OCI-LY7 (cell line): ENCODE results near the gene CFAP157. TPM values are rescaled to one million over a fixed set of nuclear protein-coding genes. Genes with fewer than 3 reads are reported as not detected.
"Not testable (repeated sequence)": the region's sequence is repeated elsewhere in the genome, so short reads cannot be mapped to it uniquely, and the experiment has no call there.

Experiments
- BruUV-seq: library from RNA; stranded (reverse); fragments of 400-500 nt; replicated peaks from 2 replicates; lab custom pipeline; 2021; lab: Mats Ljungman, UMichigan
- CTCF ChIA-PET: fragments of 300-600 bp; sonication (Branson Sonifier 250); formaldehyde crosslinking; loops from one replicate; lab custom pipeline; 2022; ENCODE audit warnings: antibody characterized with exemption; ENCODE audit not compliant: unreplicated experiment; lab: Charles Lee
- POLR2A ChIA-PET: fragments of 300-600 bp; sonication (Branson Sonifier 250); formaldehyde crosslinking; loops from one replicate; lab custom pipeline; 2022; ENCODE audit warnings: antibody characterized with exemption; lab: Charles Lee
- DNase-seq: peaks from one replicate; pipeline ENCODE4 v3.0.0-alpha.2; 2015; ENCODE audit warnings: low spot score
- H2AFZ ChIP-seq: fragments of 200-600 bp; sonication (generic), shearing (Covaris generic); 2 replicates; pipeline ENCODE4 v1.6.1; 2014; ENCODE audit warnings: mild to moderate bottlenecking, antibody characterized with exemption, low read length, moderate library complexity
- H3K27ac ChIP-seq: fragments of 200-600 bp; sonication (generic); 2 replicates; pipeline ENCODE4 v1.5.1; 2014; ENCODE audit warnings: mixed run types, low read depth, mild to moderate bottlenecking, moderate library complexity, low read length, inconsistent platforms; ENCODE audit not compliant: poor library complexity, severe bottlenecking
- H3K36me3 ChIP-seq: fragments of 200-600 bp; sonication (generic); 2 replicates; pipeline ENCODE4 v1.6.1; 2014; ENCODE audit warnings: mild to moderate bottlenecking, antibody characterized with exemption, low read length, moderate library complexity, mixed read lengths; ENCODE audit not compliant: insufficient read depth
- H3K4me1 ChIP-seq: fragments of 200-600 bp; sonication (generic); 2 replicates; pipeline ENCODE4 v1.5.1; 2014; ENCODE audit warnings: mild to moderate bottlenecking, low read length; ENCODE audit not compliant: insufficient read depth, poor library complexity, severe bottlenecking
- H3K4me2 ChIP-seq: fragments of 200-600 bp; sonication (generic); 2 replicates; pipeline ENCODE4 v1.6.1; 2014; ENCODE audit warnings: mild to moderate bottlenecking, low read length
- H3K4me3 ChIP-seq: fragments of 200-600 bp; sonication (generic); 2 replicates; pipeline ENCODE4 v1.5.1; 2014; ENCODE audit warnings: mild to moderate bottlenecking, low read depth, low read length; ENCODE audit not compliant: poor library complexity, severe bottlenecking
- H3K79me2 ChIP-seq: fragments of 200-600 bp; sonication (generic); 2 replicates; pipeline ENCODE4 v1.6.1; 2016; ENCODE audit warnings: low read depth, mild to moderate bottlenecking, low read length, moderate library complexity, mixed read lengths; ENCODE audit not compliant: insufficient read depth
- H3K9me2 ChIP-seq: fragments of 200-600 bp; sonication (generic); 2 replicates; pipeline ENCODE4 v1.6.1; 2016; ENCODE audit warnings: mild to moderate bottlenecking, low read length, mixed read lengths; ENCODE audit not compliant: insufficient read depth
- H3K9me3 ChIP-seq: fragments of 200-600 bp; sonication (generic); 2 replicates; pipeline ENCODE4 v1.6.1; 2014; ENCODE audit warnings: mild to moderate bottlenecking, mixed run types, low read length, mixed read lengths
- H4K20me1 ChIP-seq: fragments of 200-600 bp; sonication (generic); 2 replicates; pipeline ENCODE4 v1.6.1; 2014; ENCODE audit warnings: mild to moderate bottlenecking, antibody characterized with exemption, low read length, moderate library complexity, mixed read lengths; ENCODE audit not compliant: insufficient read depth
- EZH2phosphoT487 ChIP-seq: fragments of 200-600 bp; sonication (generic); IDR thresholded peaks from 2 replicates; pipeline ENCODE4 v1.6.1; 2018; ENCODE audit warnings: low read depth, borderline replicate concordance, mild to moderate bottlenecking, mixed run types, antibody characterized with exemption, low read length, moderate library complexity, mixed read lengths
- intact Hi-C: fragments of 100-400 bp; cut with micrococcal nuclease; formaldehyde crosslinking; loops from one replicate; pipeline ENCODE4 v1.10.0; 2022; ENCODE audit not compliant: unreplicated experiment
- total RNA-seq, 2 experiments: library from RNA; depleted of rRNA in 1 of 2; stranded (reverse); fragments of >200 nt in 1 of 2; shearing (Covaris generic) in 1 of 2; gene quantifications; 2 replicates each; pipeline ENCODE4 v1.2.3, GENCODE V29; 2014 to 2022
- TF ChIP-seq, protein P1 (sequence below): fragments of 200-600 bp; sonication (generic); conservative IDR thresholded peaks from 2 replicates; pipeline ENCODE4 v1.5.1; 2014; ENCODE audit warnings: mild to moderate bottlenecking, antibody characterized with exemption, low read length, moderate library complexity, mixed read lengths

CFAP157 gene
- total RNA-seq, 2 experiments from 2014 or later = 0.13 to 0.22 TPM

DNA sequence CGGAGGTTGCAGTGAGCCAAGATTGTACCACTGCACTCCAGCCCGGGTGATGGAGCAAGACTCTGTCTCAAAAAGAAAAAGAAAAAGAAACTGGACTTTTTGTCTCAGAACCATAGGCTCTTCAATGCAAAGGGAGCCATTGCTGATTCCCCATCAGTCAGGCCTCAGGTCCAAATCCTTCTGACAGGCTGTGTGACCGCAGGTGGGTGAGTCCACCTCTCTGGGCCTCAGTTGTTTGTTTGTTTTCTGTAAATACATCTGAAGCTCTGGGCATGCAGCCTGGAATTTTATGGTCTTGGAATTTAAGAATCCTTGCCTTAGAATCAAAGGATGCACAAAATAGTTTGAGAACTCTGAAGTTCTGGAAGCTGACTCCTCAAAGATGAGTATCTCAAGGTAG, 49.4 kb downstream of the CFAP157 start:
- no peak overlapping the region for H3K4me2 ChIP-seq
- DNase-seq = no peak
- H3K9me2 ChIP-seq = no peaks in the 10 kb centered on the region
- H4K20me1 ChIP-seq = no peaks in the 10 kb centered on the region
- intact Hi-C loops = no loop called here
- ChIA-PET POLR2A (interaction anchor here (0.6 to 0.7 kb wide), 3 partner anchors 48 to 984 kb away, joined by 3 to 4 read pairs (median 3); no protein-coding TSS in a partner anchor), CTCF (no interaction called here)
- no peaks in the 10 kb centered on the region for H3K4me1 ChIP-seq
- no peak overlapping the region for H3K4me3 ChIP-seq
- TF ChIP-seq EZH2phosphoT487 = no peak
- TF ChIP-seq, protein P1, sequence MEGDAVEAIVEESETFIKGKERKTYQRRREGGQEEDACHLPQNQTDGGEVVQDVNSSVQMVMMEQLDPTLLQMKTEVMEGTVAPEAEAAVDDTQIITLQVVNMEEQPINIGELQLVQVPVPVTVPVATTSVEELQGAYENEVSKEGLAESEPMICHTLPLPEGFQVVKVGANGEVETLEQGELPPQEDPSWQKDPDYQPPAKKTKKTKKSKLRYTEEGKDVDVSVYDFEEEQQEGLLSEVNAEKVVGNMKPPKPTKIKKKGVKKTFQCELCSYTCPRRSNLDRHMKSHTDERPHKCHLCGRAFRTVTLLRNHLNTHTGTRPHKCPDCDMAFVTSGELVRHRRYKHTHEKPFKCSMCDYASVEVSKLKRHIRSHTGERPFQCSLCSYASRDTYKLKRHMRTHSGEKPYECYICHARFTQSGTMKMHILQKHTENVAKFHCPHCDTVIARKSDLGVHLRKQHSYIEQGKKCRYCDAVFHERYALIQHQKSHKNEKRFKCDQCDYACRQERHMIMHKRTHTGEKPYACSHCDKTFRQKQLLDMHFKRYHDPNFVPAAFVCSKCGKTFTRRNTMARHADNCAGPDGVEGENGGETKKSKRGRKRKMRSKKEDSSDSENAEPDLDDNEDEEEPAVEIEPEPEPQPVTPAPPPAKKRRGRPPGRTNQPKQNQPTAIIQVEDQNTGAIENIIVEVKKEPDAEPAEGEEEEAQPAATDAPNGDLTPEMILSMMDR = no peak
- H3K79me2 ChIP-seq = no peaks in the 10 kb centered on the region
- peaks cover 13% of the 10 kb centered on the region; the same call in 1 of the 2 replicates for H3K36me3 ChIP-seq
- H3K9me3 ChIP-seq = no peaks in the 10 kb centered on the region
- H3K27ac ChIP-seq = no peak overlapping the region
- no TSS peak for BruUV-seq
- no peak overlapping the region for H2AFZ ChIP-seq

DNA sequence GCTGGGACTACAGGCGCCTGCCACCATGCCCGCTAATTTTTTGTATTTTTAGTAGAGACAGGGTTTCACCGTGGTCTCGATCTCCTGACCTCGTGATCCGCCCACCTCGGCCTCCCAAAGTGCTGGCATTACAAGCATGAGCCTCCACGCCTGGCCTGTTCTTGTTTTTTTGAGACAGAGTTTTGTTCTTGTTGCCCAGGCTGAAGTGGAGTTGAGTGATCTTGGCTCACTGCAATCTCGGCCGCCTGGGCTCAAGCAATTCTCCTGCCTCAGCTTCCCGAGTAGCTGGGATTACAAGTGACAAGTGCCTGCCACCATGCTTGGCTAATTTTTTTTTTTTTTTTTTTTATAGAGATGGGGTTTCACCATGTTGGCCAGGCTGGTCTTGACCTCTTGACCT, 50.0 kb downstream of the CFAP157 start:
- BruUV-seq, H3K4me3 ChIP-seq, H3K9me3 ChIP-seq, intact Hi-C loops, CTCF ChIA-PET, H3K4me1 ChIP-seq, H3K9me2 ChIP-seq, H3K79me2 ChIP-seq, H4K20me1 ChIP-seq, DNase-seq, H2AFZ ChIP-seq, H3K4me2 ChIP-seq, H3K27ac ChIP-seq: not testable (repeated sequence)
- H3K36me3 ChIP-seq = peaks cover 15% of the 10 kb centered on the region; the same call in 1 of the 2 replicates
- POLR2A ChIA-PET = interaction anchor here (0.6 to 1.0 kb wide), 3 partner anchors 14 to 983 kb away, joined by 3 read pairs; no protein-coding TSS in a partner anchor

DNA sequence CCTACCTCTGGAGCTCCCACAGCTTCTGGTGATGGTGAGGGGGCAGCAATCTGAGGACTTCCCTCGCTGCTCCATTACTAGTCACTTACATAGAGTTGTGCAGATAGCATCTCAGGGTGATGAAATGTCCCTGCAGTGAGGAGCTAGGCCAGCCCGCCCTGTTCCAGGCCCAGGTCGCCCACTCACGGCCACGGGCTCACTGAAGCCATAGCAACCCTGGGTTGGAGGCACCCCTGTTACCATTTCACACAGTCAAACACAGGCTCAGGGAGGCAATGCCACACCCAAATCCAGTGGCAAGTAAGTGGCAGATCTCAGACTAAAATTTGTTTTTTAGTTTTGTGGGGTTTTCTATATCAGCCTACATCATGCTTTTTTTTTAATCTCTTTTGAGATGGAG, 52.1 kb downstream of the CFAP157 start:
- BruUV-seq = no TSS peak
- no peaks in the 10 kb centered on the region for H3K9me3 ChIP-seq
- POLR2A ChIA-PET = no interaction called here

More for the DNA sequence above, 52.1 kb downstream of the CFAP157 start:
- Histone ChIP-seq H3K9me2 (no peaks in the 10 kb centered on the region), H3K36me3 (peaks cover 21% of the 10 kb centered on the region; the same call in 1 of the 2 replicates), H3K4me3 (no peak overlapping the region), H3K4me1 (no peaks in the 10 kb centered on the region), H3K27ac (no peak overlapping the region), H2AFZ (no peak overlapping the region), H4K20me1 (no peaks in the 10 kb centered on the region), H3K79me2 (no peaks in the 10 kb centered on the region), H3K4me2 (no peak overlapping the region)
- DNase-seq = no peak
- CTCF ChIA-PET = no interaction called here
- TF ChIP-seq, protein P1 = no peak
- no peak for TF ChIP-seq EZH2phosphoT487
- intact Hi-C loops = no loop called here
